Measurements from ENCODE around the gene ASTN2.

DNA sequence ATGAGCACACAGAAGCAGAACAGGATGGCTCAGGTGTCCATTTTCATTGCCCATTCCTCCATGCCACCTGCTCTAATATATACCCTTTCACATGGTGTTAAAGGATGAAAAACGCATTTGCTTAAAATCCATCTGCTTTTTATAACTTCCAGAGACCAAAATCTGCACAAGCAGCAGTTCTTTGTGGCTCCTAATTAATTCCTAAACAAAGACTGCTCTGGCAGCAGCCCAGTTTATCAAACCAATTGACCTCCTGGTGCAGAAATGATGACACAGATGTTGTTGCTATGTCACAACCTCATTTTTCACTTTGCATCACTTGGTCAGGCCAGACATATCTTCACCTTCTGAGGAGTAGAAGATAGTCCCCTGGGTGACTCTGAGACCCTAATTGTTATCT lies 141.2 kb downstream of the ASTN2 start:
- TF ChIP-seq, protein P1, sequence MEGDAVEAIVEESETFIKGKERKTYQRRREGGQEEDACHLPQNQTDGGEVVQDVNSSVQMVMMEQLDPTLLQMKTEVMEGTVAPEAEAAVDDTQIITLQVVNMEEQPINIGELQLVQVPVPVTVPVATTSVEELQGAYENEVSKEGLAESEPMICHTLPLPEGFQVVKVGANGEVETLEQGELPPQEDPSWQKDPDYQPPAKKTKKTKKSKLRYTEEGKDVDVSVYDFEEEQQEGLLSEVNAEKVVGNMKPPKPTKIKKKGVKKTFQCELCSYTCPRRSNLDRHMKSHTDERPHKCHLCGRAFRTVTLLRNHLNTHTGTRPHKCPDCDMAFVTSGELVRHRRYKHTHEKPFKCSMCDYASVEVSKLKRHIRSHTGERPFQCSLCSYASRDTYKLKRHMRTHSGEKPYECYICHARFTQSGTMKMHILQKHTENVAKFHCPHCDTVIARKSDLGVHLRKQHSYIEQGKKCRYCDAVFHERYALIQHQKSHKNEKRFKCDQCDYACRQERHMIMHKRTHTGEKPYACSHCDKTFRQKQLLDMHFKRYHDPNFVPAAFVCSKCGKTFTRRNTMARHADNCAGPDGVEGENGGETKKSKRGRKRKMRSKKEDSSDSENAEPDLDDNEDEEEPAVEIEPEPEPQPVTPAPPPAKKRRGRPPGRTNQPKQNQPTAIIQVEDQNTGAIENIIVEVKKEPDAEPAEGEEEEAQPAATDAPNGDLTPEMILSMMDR (IDR thresholded peaks at IDR 0.05; ENCODE audit: low read length), result no peak
- TF ChIP-seq EZH2 (IDR thresholded peaks at IDR 0.05; ENCODE audit: borderline replicate concordance, low read length), result no peak

All from OCI-LY1 (cell line).